ENCODE results near the gene SYPL2. TPM values are rescaled to one million over a fixed set of nuclear protein-coding genes. Genes with fewer than 3 reads are reported as not detected.
"Not testable (repeated sequence)": the region's sequence is repeated elsewhere in the genome, so short reads cannot be mapped to it uniquely, and the experiment has no call there.

SYPL2 gene
- total RNA-seq, 5 donors from 2014 or later (not counting 1 experiment from before 2014, with no cell fraction given): 0.09 to 0.13 (median 0.11) TPM; not detected in 1

DNA sequence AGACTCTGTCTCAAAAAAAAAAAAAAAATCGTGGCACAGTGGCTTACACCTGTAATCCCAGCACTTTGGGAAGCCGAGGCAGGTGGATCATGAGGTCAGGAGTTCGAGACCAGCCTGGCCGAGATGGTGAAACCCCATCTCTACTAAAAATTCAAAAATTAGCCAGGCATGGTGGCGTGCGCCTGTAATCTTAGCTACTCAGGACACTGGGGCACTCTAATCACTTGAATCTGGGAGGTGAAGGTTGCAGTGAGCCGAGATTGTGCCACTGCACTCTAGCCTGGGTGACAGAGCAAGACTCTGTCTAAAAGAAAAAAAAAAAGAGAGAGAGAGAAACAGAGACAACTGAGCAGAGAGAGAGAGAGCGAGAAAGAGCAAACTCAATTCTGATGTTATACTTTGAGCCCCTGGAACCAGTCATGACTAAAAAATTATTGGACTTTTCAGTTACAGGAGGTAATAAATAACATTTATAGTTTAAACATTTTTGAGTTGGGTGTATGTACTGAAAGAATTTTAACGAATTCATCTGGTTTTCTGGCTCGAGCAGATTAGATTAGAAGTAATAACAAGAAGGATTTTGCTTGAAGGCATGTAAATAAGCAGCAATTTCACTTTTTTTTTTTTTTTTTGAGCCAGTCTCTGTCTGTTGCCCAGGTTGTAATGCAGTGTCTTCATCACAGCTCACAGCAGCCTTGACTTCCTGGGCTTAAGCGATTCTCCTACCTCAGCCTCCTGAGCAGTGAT, 20.2 kb upstream of the SYPL2 start:
- H3K27me3 ChIP-seq (replicated peaks in 1 of 2; ENCODE audit: control insufficient read depth in 2 of 2, extremely low read depth in 1 of 2, insufficient read depth in 2 of 2, low read length in 1 of 2): peaks cover 11 to 18% of the 10 kb centered on the region in 2 experiments
- H3K36me3 Mint-ChIP-seq; H3K9me3 ChIP-seq; H3K4me1 ChIP-seq (ENCODE audit: control insufficient read depth in 1 of 2, extremely low read depth in 1 of 2, insufficient read depth in 2 of 2, low read length in 2 of 2); H3K36me3 ChIP-seq (ENCODE audit: control insufficient read depth in 2 of 2, extremely low read depth in 1 of 2, insufficient read depth in 1 of 2, low read length in 1 of 2); H3K9me3 Mint-ChIP-seq; CTCF ChIA-PET; H3K4me3 ChIP-seq (ENCODE audit: control insufficient read depth in 1 of 2, extremely low read depth in 1 of 2, low read length in 1 of 2); ATAC-seq (replicated peaks in 1 of 4); H3K27ac Mint-ChIP-seq; H3K27ac ChIP-seq (ENCODE audit: low read length); H3K4me1 Mint-ChIP-seq; H3K4me3 Mint-ChIP-seq; DNase-seq: not testable (repeated sequence)
- peaks cover 20 to 38% of the 10 kb centered on the region in 2 donors for H3K27me3 Mint-ChIP-seq
- POLR2A ChIA-PET: interaction anchor here in 1 of 2 donors (0.6 kb wide), 1 partner anchor 87 kb away, joined by 3 read pairs; no protein-coding TSS in a partner anchor
- WGBS (ENCODE audit: insufficient coverage): 46% methylated on average over 7 of the region's 11 CpGs

DNA sequence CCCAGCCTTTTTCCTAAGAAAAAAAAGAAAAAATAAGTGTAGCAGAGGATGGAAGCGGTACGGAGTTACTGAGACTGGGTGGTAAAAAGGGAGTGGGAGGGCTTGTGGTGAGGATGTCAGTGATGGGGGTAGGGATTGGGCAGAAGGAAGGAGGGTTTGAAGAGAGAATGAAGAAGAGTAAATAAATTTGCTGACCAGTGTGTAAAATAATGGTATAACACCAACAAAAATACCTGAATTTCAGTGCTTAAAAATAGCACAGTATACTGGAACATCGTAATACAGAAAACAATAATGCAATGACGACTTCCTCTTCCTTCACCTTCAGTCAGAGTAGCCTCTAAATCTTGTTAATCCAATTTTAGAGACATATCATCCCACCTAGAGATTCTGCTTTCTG, 18.8 kb upstream of the SYPL2 start:
- 63% methylated on average over 4 of the region's 4 CpGs for WGBS (ENCODE audit: insufficient coverage)
- Histone ChIP-seq H3K36me3 (ENCODE audit: control insufficient read depth in 2 of 2, extremely low read depth in 1 of 2, insufficient read depth in 1 of 2, low read length in 1 of 2) (no peaks in the 10 kb centered on the region), H3K27me3 (replicated peaks in 1 of 2; ENCODE audit: control insufficient read depth in 2 of 2, extremely low read depth in 1 of 2, insufficient read depth in 2 of 2, low read length in 1 of 2) (peaks cover 8 to 31% of the 10 kb centered on the region in 2 experiments), H3K27ac (ENCODE audit: low read length) (no peak overlapping the region), H3K4me1 (ENCODE audit: control insufficient read depth in 1 of 2, extremely low read depth in 1 of 2, insufficient read depth in 2 of 2, low read length in 2 of 2) (no peaks in the 10 kb centered on the region), H3K9me3 (no peaks in the 10 kb centered on the region), H3K4me3 (ENCODE audit: control insufficient read depth in 1 of 2, extremely low read depth in 1 of 2, low read length in 1 of 2) (no peak overlapping the region)
- H3K4me3 Mint-ChIP-seq: no peak overlapping the region
- no peaks in the 10 kb centered on the region for H3K36me3 Mint-ChIP-seq
- DNase-seq: no peak
- no peak overlapping the region for H3K27ac Mint-ChIP-seq
- H3K27me3 Mint-ChIP-seq: peaks cover 26 to 48% of the 10 kb centered on the region in 2 donors
- POLR2A ChIA-PET: no interaction called here
- no peaks in the 10 kb centered on the region for H3K4me1 Mint-ChIP-seq
- CTCF ChIA-PET: no interaction called here
- no peak for ATAC-seq (replicated peaks in 1 of 4)
- H3K9me3 Mint-ChIP-seq: no peaks in the 10 kb centered on the region

DNA sequence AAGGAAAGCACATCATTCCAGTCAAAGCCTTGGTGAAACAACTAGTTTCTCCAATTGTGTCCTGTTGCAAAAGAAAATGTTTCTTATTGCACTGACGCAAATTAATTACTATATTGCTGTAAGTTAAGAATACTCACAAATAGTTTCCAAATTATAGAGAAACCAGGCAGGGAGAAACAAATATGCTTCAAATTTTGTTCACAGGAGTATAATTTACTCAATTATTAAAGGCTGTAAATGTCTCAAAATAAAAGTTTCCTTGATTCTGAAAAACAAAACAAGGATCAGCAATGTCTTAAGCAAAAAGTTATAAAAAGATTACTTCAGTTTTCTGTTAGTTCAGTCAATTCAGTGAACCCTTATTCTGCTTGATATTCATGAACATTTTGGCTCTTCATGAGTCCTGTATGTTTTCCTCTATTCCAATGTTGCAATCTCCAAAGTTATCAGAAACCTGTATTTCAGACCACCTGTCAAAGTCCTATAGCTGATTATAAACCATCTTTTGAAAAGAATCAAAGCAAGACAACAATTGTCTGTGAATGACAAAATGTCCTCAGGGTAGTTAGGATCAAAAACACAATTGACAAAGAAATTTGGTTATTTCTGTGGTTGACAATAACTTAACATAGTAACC, 11.7 kb upstream of the SYPL2 start:
- Histone ChIP-seq H3K9me3 (no peaks in the 10 kb centered on the region), H3K27me3 (replicated peaks in 1 of 2; ENCODE audit: control insufficient read depth in 2 of 2, extremely low read depth in 1 of 2, insufficient read depth in 2 of 2, low read length in 1 of 2) (peaks cover 3 to 33% of the 10 kb centered on the region in 2 experiments), H3K4me3 (ENCODE audit: control insufficient read depth in 1 of 2, extremely low read depth in 1 of 2, low read length in 1 of 2) (no peak overlapping the region), H3K4me1 (ENCODE audit: control insufficient read depth in 1 of 2, extremely low read depth in 1 of 2, insufficient read depth in 2 of 2, low read length in 2 of 2) (no peaks in the 10 kb centered on the region), H3K36me3 (ENCODE audit: control insufficient read depth in 2 of 2, extremely low read depth in 1 of 2, insufficient read depth in 1 of 2, low read length in 1 of 2) (no peaks in the 10 kb centered on the region), H3K27ac (ENCODE audit: low read length) (no peak overlapping the region)
- Mint-ChIP-seq H3K27ac (no peak overlapping the region), H3K4me1 (no peaks in the 10 kb centered on the region), H3K36me3 (peaks cover 11% of the 10 kb centered on the region), H3K9me3 (peaks cover 4 to 18% (median 8%) of the 10 kb centered on the region in 3 donors), H3K27me3 (peaks cover 22 to 47% of the 10 kb centered on the region in 2 donors), H3K4me3 (no peak overlapping the region)
- POLR2A ChIA-PET: no interaction called here
- ATAC-seq (replicated peaks in 1 of 4) (no peak), DNase-seq (no peak)
- WGBS (ENCODE audit: insufficient coverage): no CpG with 5 or more reads among the region's 1 CpG
- CTCF ChIA-PET: no interaction called here

DNA sequence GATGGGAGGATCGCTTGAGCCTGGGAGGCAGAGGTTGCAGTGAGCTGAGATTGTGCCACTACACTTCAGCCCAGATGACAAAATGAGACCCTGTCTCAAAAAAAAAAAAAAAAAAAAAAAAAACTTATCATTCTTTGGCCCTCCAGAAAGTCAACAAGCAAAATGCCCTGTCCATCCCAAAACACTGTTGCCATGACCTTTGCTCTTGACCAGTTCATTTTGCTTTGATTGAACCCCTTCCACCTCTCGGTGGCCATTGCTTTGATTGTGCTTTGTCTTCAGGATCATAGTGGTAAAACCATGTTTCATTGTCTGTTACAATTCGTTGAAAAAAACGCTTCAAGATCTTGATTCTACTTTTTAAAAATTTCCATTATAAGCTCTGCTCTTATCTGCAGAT, 8.5 kb upstream of the SYPL2 start:
- no peak for DNase-seq
- H3K36me3 Mint-ChIP-seq: peaks cover 11% of the 10 kb centered on the region
- Histone ChIP-seq H3K4me1 (ENCODE audit: control insufficient read depth in 1 of 2, extremely low read depth in 1 of 2, insufficient read depth in 2 of 2, low read length in 2 of 2) (no peaks in the 10 kb centered on the region), H3K4me3 (ENCODE audit: control insufficient read depth in 1 of 2, extremely low read depth in 1 of 2, low read length in 1 of 2) (no peak overlapping the region), H3K36me3 (ENCODE audit: control insufficient read depth in 2 of 2, extremely low read depth in 1 of 2, insufficient read depth in 1 of 2, low read length in 1 of 2) (no peaks in the 10 kb centered on the region), H3K9me3 (no peaks in the 10 kb centered on the region), H3K27ac (ENCODE audit: low read length) (no peak overlapping the region), H3K27me3 (replicated peaks in 1 of 2; ENCODE audit: control insufficient read depth in 2 of 2, extremely low read depth in 1 of 2, insufficient read depth in 2 of 2, low read length in 1 of 2) (peaks cover 0 to 32% of the 10 kb centered on the region in 2 experiments)
- WGBS (ENCODE audit: insufficient coverage): no CpG with 5 or more reads among the region's 4 CpGs
- H3K27ac Mint-ChIP-seq: peak overlapping the region in 1 of 2 donors; percentile 69
- H3K4me1 Mint-ChIP-seq: no peaks in the 10 kb centered on the region
- ATAC-seq (replicated peaks in 1 of 4): no peak
- ChIA-PET POLR2A (interaction anchor here in 1 of 2 donors (0.7 kb wide), 1 partner anchor 104 kb away, joined by 3 read pairs; no protein-coding TSS in a partner anchor), CTCF (no interaction called here)
- H3K27me3 Mint-ChIP-seq: peaks cover 18 to 39% of the 10 kb centered on the region in 2 donors
- peaks cover 4 to 18% (median 8%) of the 10 kb centered on the region in 3 donors for H3K9me3 Mint-ChIP-seq
- H3K4me3 Mint-ChIP-seq: no peak overlapping the region

DNA sequence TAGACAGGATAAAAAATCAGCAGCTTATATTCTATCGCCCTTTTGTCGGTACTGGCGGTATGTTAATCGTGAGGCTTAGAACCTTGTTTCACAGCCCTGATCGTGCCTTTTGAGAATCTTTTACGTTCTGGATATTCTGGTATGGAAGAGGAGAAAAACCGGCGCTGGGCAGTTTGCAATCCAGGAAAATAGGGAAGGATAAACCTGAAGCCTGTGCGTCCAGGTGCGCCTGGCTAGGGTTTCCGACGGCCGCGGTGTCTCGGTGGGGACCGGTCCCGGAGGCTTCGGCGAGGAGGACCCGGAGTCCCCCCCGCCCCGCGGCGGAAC, 258 bp upstream of the SYPL2 start:
- Mint-ChIP-seq H3K9me3 (no peaks in the 10 kb centered on the region), H3K36me3 (no peaks in the 10 kb centered on the region), H3K27ac (no peak overlapping the region), H3K4me3 (peak overlapping the region; percentile 69 to 74 (median 71)), H3K4me1 (peaks cover 0 to 9% (median 8%) of the 10 kb centered on the region in 3 donors), H3K27me3 (peaks cover 44 to 66% of the 10 kb centered on the region in 2 donors)
- no peak overlapping the region for H3K27ac ChIP-seq (ENCODE audit: low read length)
- H3K27me3 ChIP-seq (replicated peaks in 1 of 2; ENCODE audit: control insufficient read depth in 2 of 2, extremely low read depth in 1 of 2, insufficient read depth in 2 of 2, low read length in 1 of 2): peaks cover 15 to 61% of the 10 kb centered on the region in 2 experiments
- DNase-seq (no peak), ATAC-seq (replicated peaks in 1 of 4) (no peak)
- H3K4me1 ChIP-seq (ENCODE audit: control insufficient read depth in 1 of 2, extremely low read depth in 1 of 2, insufficient read depth in 2 of 2, low read length in 2 of 2): peaks cover 0 to 14% of the 10 kb centered on the region in 2 experiments
- ChIA-PET CTCF (no interaction called here), POLR2A (interaction anchor here in 1 of 2 donors (0.6 kb wide), 1 partner anchor 13 kb away, joined by 3 read pairs; no protein-coding TSS in a partner anchor)
- peak overlapping the region; percentile 33 to 65 for H3K4me3 ChIP-seq (ENCODE audit: control insufficient read depth in 1 of 2, extremely low read depth in 1 of 2, low read length in 1 of 2)
- no peaks in the 10 kb centered on the region for H3K9me3 ChIP-seq
- no peaks in the 10 kb centered on the region for H3K36me3 ChIP-seq (ENCODE audit: control insufficient read depth in 2 of 2, extremely low read depth in 1 of 2, insufficient read depth in 1 of 2, low read length in 1 of 2)
- 13% methylated on average over 22 of the region's 24 CpGs for WGBS (ENCODE audit: insufficient coverage)

DNA sequence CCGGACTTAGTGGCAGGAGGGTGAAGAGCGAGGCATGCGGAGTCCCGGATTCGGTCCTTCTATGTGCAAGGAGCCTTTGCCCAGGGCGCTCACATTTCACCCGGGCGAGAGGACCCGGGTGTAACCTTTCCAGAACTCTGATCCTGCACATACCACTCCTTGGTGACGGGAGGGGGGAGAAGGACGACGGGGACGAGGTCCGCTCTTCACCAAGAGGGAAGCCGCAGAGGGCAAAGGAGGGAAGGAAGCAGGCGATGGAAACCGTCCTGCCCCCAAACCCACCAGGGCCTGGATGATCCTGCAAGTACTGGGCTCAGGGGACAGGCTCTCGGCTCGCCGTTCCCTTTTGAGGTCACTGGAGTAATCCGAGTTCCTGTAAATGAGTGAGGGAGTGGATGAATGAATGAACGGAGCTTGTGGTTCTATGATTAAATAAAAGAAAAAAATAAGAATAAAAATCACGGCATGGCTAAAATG, 993 bp downstream of the SYPL2 start:
- H3K4me1 ChIP-seq (ENCODE audit: control insufficient read depth in 1 of 2, extremely low read depth in 1 of 2, insufficient read depth in 2 of 2, low read length in 2 of 2): peaks cover 0 to 14% of the 10 kb centered on the region in 2 experiments
- Mint-ChIP-seq H3K4me1 (peaks cover 0 to 9% (median 8%) of the 10 kb centered on the region in 3 donors), H3K36me3 (no peaks in the 10 kb centered on the region), H3K4me3 (peak overlapping the region; percentile 41 to 74 (median 59)), H3K27ac (no peak overlapping the region), H3K27me3 (peaks cover 44 to 65% of the 10 kb centered on the region in 2 donors), H3K9me3 (no peaks in the 10 kb centered on the region)
- ATAC-seq (replicated peaks in 1 of 4): peak in 1 of 4 experiments; percentile 7
- H3K27me3 ChIP-seq (replicated peaks in 1 of 2; ENCODE audit: control insufficient read depth in 2 of 2, extremely low read depth in 1 of 2, insufficient read depth in 2 of 2, low read length in 1 of 2): peaks cover 15 to 61% of the 10 kb centered on the region in 2 experiments
- ChIA-PET POLR2A (no interaction called here), CTCF (no interaction called here)
- H3K27ac ChIP-seq (ENCODE audit: low read length): no peak overlapping the region
- no peaks in the 10 kb centered on the region for H3K36me3 ChIP-seq (ENCODE audit: control insufficient read depth in 2 of 2, extremely low read depth in 1 of 2, insufficient read depth in 1 of 2, low read length in 1 of 2)
- H3K9me3 ChIP-seq: no peaks in the 10 kb centered on the region
- 8% methylated on average over 2 of the region's 23 CpGs for WGBS (ENCODE audit: insufficient coverage)
- no peak for DNase-seq
- peak overlapping the region in 1 of 2 donors; percentile 35 for H3K4me3 ChIP-seq (ENCODE audit: control insufficient read depth in 1 of 2, extremely low read depth in 1 of 2, low read length in 1 of 2)

All from T-cell (primary cell).